Eye (tissue), 1 donor: Measurements from ENCODE around the gene PLCXD3.

Experiments used
- DNase-seq: peaks from one replicate; pipeline ENCODE4 v3.0.0-alpha.2; 2015

PLCXD3 gene

GRCh38 chr5:41277476-41278245 lies 232.7 kb downstream of the PLCXD3 start:
- DNase-seq: peak; percentile 50

DNA sequence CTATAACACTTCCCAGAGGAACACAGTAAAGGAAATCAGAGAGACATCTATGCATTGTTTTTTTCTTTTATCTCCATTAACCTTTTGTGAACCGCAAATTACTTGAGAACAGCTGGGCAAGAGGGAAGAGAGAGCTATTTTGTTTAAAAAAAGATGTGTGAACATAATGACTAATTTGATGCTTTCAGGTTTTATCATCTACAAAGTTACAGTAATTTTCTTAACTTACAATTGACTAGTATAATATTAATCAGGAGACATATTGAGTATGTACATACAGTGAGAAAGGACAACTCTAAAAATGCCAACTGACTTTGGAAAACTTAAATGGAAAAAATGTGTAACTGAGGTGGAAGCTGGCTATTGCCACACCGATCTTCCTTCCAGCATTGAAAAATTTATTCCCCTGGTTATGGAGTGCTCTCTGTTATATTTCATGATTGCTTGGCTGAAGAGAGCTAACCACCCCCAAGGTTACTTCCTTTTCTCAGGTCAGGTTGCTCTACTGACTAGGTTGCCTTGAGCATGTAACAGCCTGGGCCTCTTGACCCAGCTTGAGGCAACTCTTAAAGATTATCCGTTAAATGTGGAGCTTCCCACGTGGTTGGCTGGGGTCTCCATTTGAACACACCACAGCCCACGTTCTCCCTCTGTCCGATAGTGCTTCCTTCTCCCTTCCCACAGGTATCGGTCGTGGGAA lies 234.4 kb downstream of the PLCXD3 start:
- no peak for DNase-seq

DNA sequence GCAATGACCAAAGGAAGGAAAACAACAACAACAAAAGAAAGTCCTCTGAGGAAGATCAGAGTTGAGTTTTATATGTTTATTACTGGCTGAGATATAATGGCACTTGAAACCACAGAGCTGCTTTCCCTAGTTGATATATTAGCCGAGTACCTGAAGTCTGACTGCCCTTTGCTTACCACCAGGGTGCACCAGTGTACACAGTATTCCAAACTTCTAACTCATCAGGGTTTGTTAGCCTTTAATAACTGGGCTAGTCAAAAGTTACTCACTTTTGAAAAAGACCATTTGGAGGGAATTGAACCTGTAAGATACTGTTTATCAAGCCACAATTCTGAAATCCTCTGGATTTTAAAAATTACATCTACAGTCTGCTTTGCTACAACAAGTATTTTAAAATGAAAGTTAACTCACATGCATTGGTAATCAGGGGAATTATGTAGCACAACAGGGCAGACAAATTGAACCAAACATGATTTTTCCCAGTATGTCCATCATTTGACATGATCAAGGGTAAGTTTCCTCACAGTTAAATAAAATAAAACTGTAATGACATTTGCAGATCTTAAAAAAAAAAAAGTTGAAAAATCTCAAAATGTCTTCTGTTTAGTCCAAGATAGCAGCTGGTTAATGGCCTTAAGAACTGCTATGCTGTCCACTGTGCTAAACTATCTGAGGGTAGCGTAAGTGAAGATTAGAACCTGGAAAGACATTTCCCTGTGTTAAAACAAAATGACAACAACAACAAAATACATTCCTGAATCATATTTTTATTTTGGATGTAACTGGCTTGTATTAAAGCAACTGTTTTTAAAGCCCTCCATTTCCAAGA lies 239.8 kb downstream of the PLCXD3 start:
- DNase-seq: peak; percentile 63

- DNase-seq: no peak
Observed at GRCh38 chr5:41268894-41269293, 241.5 kb downstream of the PLCXD3 start.

DNA sequence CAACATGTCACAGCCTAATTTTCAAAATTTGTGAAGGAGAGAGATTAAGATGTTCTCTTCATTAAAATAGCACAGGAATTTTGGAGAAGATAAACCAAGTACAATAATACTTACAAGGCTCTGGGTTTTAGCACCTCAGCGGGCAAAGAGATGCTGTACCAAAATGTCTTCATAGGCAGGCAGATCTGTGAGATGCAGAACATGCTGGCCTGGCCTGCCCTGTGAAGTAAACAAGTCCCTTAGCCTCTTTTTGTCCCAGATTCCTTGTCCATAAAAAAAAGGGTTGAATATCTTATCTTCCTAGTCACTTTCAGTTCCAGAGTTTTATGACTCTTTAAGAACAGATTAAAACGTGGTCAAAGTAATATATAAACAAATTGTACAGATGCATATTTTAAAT lies 244.0 kb downstream of the PLCXD3 start:
- no peak for DNase-seq

- DNase-seq: no peak
Observed at GRCh38 chr5:41264019-41264418, 246.4 kb downstream of the PLCXD3 start.

GRCh38 chr5:41263335-41263734 lies 247.1 kb downstream of the PLCXD3 start:
- no peak for DNase-seq
